GM18868 (cell line): ENCODE results near the gene PLEKHA3.

Experiments used
- ATAC-seq: cut with Tn5 transposase; IDR thresholded peaks from one replicate; pipeline ENCODE4 v1.9.1; 2021; ENCODE audit warnings: mild to moderate bottlenecking, moderate library complexity; ENCODE audit not compliant: unreplicated experiment

Gene PLEKHA3

GRCh38 chr2:178478439-178479274, 1.6 kb upstream of the PLEKHA3 start, which contains the start of gene FKBP7:
FKBP7 (minus strand) TSS chr2:178478600; CDS start chr2:178478499, 101 bp downstream.
- peak; percentile 43 for ATAC-seq

DNA sequence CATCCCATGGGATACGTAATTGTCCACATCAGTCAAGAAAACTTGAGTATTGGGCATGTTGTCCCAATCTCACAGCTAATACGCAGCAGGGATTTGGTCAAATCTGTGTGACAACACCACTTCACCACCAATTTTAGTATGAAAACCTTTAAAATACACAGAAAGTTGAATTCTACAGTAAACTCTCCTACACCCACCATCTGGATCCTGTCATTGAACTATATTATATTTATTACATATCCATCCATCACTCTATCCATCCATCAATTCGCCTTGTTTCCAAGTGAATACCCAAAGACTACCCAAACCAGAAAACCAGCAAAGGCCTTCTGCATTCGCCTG, 1.0 kb upstream of the PLEKHA3 start:
- no peak for ATAC-seq

- ATAC-seq: no peak
Measured at GRCh38 chr2:178479758-178480226, 465 bp upstream of the PLEKHA3 start.

DNA sequence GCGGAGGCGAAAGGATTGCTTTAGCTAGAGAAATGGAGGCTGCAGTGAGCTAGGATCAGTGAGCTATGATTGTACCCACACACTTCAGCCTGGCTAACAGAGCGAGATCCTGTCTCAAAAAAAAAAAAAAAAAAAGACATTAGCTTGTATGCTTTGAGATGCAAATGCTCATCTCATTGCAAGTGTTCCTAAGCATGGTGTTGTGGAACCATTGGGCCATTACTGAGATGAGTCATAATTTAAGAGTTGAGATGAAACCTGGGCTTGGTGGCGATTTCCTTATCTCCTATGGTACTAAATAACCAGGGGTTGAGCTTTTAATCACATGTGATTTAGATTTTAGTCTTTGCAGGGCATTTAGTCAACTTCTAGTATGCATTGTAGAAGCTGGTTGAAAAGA, 2.2 kb downstream of the PLEKHA3 start:
- peak; percentile 36 for ATAC-seq

- ATAC-seq: no peak
Measured at GRCh38 chr2:178484245-178485041, 4.2 kb downstream of the PLEKHA3 start.

GRCh38 chr2:178485356-178485755, 5.1 kb downstream of the PLEKHA3 start:
- no peak for ATAC-seq

GRCh38 chr2:178491612-178492011, 11.4 kb downstream of the PLEKHA3 start:
- ATAC-seq: no peak

DNA sequence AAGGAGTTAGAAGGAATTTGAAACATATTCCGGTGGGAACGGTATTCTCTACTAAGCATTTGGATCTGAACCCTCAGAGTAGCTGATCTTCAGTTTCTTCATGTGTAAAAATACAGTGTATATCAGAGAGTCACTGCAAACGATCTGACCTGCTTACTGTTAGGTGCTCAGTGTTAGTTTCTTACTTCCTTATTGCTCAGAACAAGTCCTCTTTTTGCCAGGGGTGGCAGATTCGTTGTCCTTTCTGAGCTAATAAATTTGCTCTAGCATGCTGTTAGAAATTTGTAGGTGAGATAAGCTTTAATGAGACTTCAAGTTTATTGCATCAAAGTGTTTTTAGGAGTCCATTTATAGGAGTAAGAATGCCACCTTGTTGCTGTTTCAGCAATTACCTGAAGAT, 15.8 kb downstream of the PLEKHA3 start:
- ATAC-seq: no peak

DNA sequence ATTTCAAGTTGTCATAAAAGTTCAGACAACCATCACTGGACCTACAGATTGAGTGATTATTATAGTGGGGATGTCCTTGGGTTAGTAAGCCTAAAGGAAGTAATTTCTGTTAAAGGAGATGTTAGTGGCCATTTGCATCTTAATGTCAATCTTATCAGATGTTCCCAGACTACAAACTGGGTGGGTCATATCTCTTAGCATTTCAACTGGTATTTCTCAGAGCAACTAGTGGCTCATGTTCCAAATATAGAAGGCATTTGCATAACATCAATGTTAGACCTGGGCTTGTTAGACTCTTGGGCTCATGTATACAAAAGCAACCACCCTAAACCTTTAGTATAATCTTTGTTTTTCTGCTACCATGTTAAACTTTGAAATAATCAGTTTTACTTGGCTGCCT, 17.9 kb downstream of the PLEKHA3 start:
- ATAC-seq: peak; percentile 70

DNA sequence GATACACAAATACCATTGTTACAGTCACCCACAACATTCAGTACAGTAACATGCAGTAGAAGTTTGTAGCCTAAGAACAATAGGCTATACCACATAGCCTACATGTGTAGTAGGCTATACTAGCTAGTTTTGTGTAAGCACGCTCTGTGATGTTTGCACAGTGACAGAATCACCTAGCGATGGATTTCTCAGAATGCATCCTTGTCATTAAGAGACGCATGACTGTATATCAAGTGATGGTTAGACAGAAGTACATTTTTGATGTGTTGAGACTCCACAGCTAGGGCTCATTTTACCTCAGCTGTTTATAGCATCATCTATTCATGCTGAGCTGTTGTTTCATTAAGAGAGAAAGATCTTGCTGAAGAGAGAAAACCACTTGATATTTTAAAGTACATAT, 19.4 kb downstream of the PLEKHA3 start:
- ATAC-seq: no peak

DNA sequence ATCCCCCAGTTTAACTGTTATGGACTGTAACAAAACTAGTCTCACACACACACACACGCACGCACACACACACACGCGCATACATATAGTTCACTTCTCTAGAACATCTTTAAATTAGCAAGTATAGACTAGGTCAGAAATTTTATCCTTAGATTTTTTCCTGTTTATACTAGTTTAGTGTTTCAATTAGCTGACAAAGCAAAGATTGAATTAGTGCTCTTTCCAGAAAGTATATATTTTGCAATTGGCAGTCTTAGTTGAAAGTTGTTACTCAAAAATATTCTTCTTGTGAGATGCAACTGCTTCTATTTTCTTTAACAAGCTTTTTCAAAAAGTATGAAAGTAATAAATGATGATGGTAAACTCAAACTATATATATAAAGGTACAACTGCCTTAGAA, 22.5 kb downstream of the PLEKHA3 start:
- no peak for ATAC-seq

GRCh38 chr2:178506101-178506500, 25.8 kb downstream of the PLEKHA3 start:
- ATAC-seq: no peak

GRCh38 chr2:178506524-178506923, 26.3 kb downstream of the PLEKHA3 start:
- ATAC-seq: no peak

DNA sequence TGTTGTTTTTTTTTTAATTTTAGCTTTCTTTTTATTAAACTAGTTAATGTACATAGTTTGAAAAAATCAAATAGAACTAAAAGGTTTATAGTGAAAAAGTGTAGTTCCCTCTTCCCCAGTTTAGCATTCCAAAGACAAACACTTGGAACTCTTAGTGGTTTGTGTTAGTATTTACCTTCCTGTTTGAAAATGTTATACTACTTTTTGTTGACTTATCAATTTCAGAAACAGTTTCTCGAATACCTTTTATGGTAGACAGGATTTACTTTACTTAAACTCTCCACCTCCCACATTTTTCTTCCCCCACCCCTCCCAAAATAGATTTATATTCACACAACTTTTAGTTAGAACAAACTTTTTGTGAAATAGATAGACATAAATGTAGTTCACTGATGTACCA, 26.7 kb downstream of the PLEKHA3 start:
- no peak for ATAC-seq

GRCh38 chr2:178508646-178509045, 28.4 kb downstream of the PLEKHA3 start:
- no peak for ATAC-seq

- no peak for ATAC-seq
Measured at GRCh38 chr2:178510384-178510783, 30.1 kb downstream of the PLEKHA3 start.

GRCh38 chr2:178512484-178512883, 32.2 kb downstream of the PLEKHA3 start:
- no peak for ATAC-seq

- ATAC-seq: no peak
Measured at GRCh38 chr2:178513876-178514275, 33.6 kb downstream of the PLEKHA3 start.

- ATAC-seq: peak; percentile 61
Measured at GRCh38 chr2:178514664-178515063, 34.4 kb downstream of the PLEKHA3 start.

DNA sequence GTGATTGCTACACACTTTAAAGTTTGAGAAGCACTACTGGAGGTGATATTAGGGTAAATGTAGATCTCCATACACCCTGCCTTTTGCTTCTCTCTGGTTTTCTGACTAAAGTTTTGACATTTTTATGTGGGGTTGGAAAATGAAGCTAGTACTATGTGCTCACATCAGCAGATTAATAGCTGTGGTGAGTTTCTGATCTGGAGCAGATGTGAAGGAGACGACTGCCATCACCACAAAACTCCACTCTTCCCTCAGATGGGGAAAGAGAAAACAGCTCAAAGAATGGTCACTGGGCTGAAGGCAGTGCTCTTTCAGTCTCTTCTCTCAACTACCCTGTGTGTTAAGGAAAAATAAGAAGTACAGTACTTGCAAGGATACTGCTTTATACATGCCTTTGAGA, 37.2 kb downstream of the PLEKHA3 start:
- ATAC-seq: no peak

DNA sequence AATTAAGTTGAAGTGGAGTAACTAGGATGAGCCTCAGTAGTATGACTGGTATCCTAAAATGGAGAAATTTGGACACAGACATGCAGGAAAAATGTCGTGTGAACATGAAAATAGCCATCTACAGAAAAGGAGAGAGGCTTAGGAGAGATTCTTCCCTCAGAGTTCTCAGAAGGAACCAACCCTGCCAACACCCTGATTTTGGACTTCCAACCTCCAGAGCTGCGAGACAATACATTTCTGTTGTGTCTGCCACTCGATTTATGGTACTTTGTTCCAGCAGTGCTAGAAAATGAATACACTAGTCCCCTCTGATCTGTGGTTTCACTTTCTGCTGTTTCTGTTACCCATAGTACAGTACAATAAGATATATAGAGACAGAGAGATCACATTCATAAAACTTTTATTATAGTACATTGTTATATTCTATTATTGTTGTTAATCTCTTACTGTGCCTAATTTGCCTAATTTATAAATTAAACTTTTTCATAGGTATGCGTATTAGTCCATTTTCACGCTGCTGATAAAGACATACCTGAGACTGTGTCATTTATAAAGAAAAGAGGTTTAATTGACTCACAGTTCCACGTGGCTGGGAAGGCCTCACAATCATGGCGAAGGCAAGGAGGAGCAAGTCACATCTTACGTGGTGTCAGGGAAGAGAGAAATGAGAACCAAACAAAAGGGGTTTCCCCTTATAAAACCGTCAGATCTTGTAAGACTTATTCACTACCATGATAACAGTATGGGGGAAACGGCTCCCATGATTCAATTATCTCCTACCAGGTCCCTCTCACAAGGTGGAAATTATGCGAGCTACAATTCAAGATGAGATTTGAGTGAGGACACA, 41.3 kb downstream of the PLEKHA3 start:
- no peak for ATAC-seq
